HepG2 (cell line): ENCODE measurements around the gene BARX2. TPM values are rescaled to one million over a fixed set of nuclear protein-coding genes. Genes with fewer than 3 reads are reported as not detected.
A peak's percentile ranks its signal among the peaks of the same experiment; 100 is the strongest.

Experiments used
- ARID4A ChIP-seq: sonication (generic); formaldehyde crosslinking; IDR thresholded peaks from 2 replicates; pipeline ENCODE4 v1.5.0; 2020; ENCODE audit warnings: mild to moderate bottlenecking, missing genetic modification reagents, borderline replicate concordance
- CEBPZ ChIP-seq: IDR thresholded peaks from 2 replicates; pipeline ENCODE4 v1.6.1; 2012; ENCODE audit warnings: low read length, improper control_type of control experiment
- FOXA3 ChIP-seq: IDR thresholded peaks from 2 replicates; pipeline ENCODE4 v1.6.1; 2016; ENCODE audit warnings: missing genetic modification reagents, missing compliant biosample characterization
- HNF4G ChIP-seq, 2 experiments: sonication (generic) in 1 of 2; formaldehyde crosslinking in 1 of 2; IDR thresholded peaks; 2 replicates each; pipeline versions ENCODE4 v1.4.0 to v1.6.1; 2011 to 2020; ENCODE audit warnings: borderline replicate concordance in 2 of 2, low read depth in 2 of 2, mild to moderate bottlenecking in 2 of 2, low read length in 1 of 2, missing genetic modification reagents in 1 of 2, moderate library complexity in 1 of 2
- IKZF5 ChIP-seq: IDR thresholded peaks from 2 replicates; pipeline ENCODE4 v1.6.1; 2018; ENCODE audit warnings: missing genetic modification reagents, mild to moderate bottlenecking, missing compliant biosample characterization
- JUND ChIP-seq: sonication (generic); formaldehyde crosslinking; IDR thresholded peaks from 2 replicates; pipeline ENCODE4 v1.8.0; 2022; ENCODE audit warnings: mild to moderate bottlenecking, missing genetic modification reagents
- LCORL ChIP-seq, 2 experiments: fragments of 450-650 bp in 1 of 2; sonication (generic) in 1 of 2; formaldehyde crosslinking in 1 of 2; IDR thresholded peaks; 2 replicates each; pipeline versions ENCODE4 v1.5.0 to v1.6.1; 2017 to 2020; ENCODE audit warnings: antibody characterized with exemption in 1 of 2, missing genetic modification reagents in 1 of 2
- MEIS2 ChIP-seq: sonication (generic); formaldehyde crosslinking; IDR thresholded peaks from 2 replicates; pipeline ENCODE4 v1.9.0; 2021; ENCODE audit warnings: mild to moderate bottlenecking, missing genetic modification reagents
- MIER2 ChIP-seq: IDR thresholded peaks from 2 replicates; pipeline ENCODE4 v1.6.1; 2016; ENCODE audit warnings: missing biosample characterization, missing genetic modification reagents
- MZF1 ChIP-seq: sonication (generic); formaldehyde crosslinking; IDR thresholded peaks from 2 replicates; pipeline ENCODE4 v1.8.1; 2023; ENCODE audit warnings: mild to moderate bottlenecking, missing genetic modification reagents, borderline replicate concordance
- SIX1 ChIP-seq: sonication (generic); formaldehyde crosslinking; IDR thresholded peaks from 2 replicates; pipeline ENCODE4 v1.4.0; 2020; ENCODE audit warnings: missing genetic modification reagents, borderline replicate concordance
- SP1 ChIP-seq, 2 experiments: fragments of 450-650 bp in 1 of 2; sonication (generic) in 1 of 2; formaldehyde crosslinking in 1 of 2; IDR thresholded peaks; 2 replicates each; pipeline versions ENCODE4 v1.4.0 to v1.6.1; 2016 to 2020; ENCODE audit warnings: missing genetic modification reagents in 1 of 2
- SP4 ChIP-seq: sonication (generic); formaldehyde crosslinking; IDR thresholded peaks from 2 replicates; pipeline ENCODE4 v1.8.1; 2023; ENCODE audit warnings: mild to moderate bottlenecking, missing genetic modification reagents
- STAT5B ChIP-seq: sonication (generic); formaldehyde crosslinking; IDR thresholded peaks from 2 replicates; pipeline ENCODE4 v1.4.0; 2020; ENCODE audit warnings: missing genetic modification reagents
- ZBTB25 ChIP-seq: IDR thresholded peaks from 2 replicates; pipeline ENCODE4 v1.6.1; 2018; ENCODE audit warnings: missing genetic modification reagents
- ZGPAT ChIP-seq: IDR thresholded peaks from 2 replicates; pipeline ENCODE4 v1.6.1; 2016; ENCODE audit warnings: mild to moderate bottlenecking
- ZNF709 ChIP-seq: sonication (generic); formaldehyde crosslinking; IDR thresholded peaks from 2 replicates; pipeline ENCODE4 v1.5.0; 2020; ENCODE audit warnings: mild to moderate bottlenecking, missing genetic modification reagents
- polyA plus RNA-seq, 8 experiments: library from polyadenylated mRNA; depleted of rRNA in 3 of 8; stranded (reverse) in 7 of 8; unstranded in 1 of 8; fragments of >200 nt; fragmentation: Illumina TruSeq in 4 of 8; extraction: Trizol in 4 of 8; gene quantifications; 2 replicates each; pipeline versions ENCODE4 v1.2.1 to v1.2.3, GENCODE V29; 2011 to 2016; ENCODE audit warnings: low read depth in 4 of 8, missing spikeins in 1 of 8, mixed read lengths in 1 of 8; ENCODE audit not compliant: insufficient read depth in 1 of 8
- total RNA-seq, 5 experiments: library from RNA; depleted of rRNA; stranded (reverse); fragments of >200 nt; fragmentation: Illumina TruSeq; extraction: Trizol; gene quantifications; 2 replicates each; pipeline ENCODE4 v1.2.3, GENCODE V29; 2016; ENCODE audit warnings: low read depth in 1 of 5

BARX2 gene
- total and polyA plus RNA-seq, 2 of the 13 experiments (the other 11 are each of a cell fraction or from before 2014, with no cell fraction given) = not detected

GRCh38 chr11:129364143-129364654, 11.4 kb upstream of the BARX2 start (continued):
- TF ChIP-seq IKZF5 (CRISPR knock-in tag) = peak; percentile 69; the same call in 1 of the 2 replicates
- TF ChIP-seq MIER2 (CRISPR knock-in tag) = peak; percentile 64; the same call in 1 of the 2 replicates
- TF ChIP-seq STAT5B (CRISPR knock-in tag) = 0 out of 2 replicates have a peak, but pooled peaks have one; percentile 56
- no peak for TF ChIP-seq LCORL (IDR thresholded peaks at IDR 0.05)
- peak; percentile 61; the same call in 1 of the 2 replicates for TF ChIP-seq LCORL (CRISPR knock-in tag; IDR thresholded peaks at IDR 0.05)
- TF ChIP-seq ARID4A (CRISPR knock-in tag) = no peak
- peak; percentile 57; the same call in 1 of the 2 replicates for TF ChIP-seq ZBTB25 (CRISPR knock-in tag)
- no peak for TF ChIP-seq HNF4G (IDR thresholded peaks at IDR 0.05; ENCODE audit: borderline replicate concordance, low read depth, low read length)
- no peak for TF ChIP-seq HNF4G (CRISPR knock-in tag; IDR thresholded peaks at IDR 0.05; ENCODE audit: borderline replicate concordance, low read depth)
- TF ChIP-seq MZF1 (CRISPR knock-in tag) = no peak
- peak; percentile 57; the same call in 1 of the 2 replicates for TF ChIP-seq SP4 (CRISPR knock-in tag)
- no peak for TF ChIP-seq SP1 (IDR thresholded peaks at IDR 0.05)
- peak; percentile 59 for TF ChIP-seq SP1 (CRISPR knock-in tag; IDR thresholded peaks at IDR 0.05)
- peak; percentile 57 for TF ChIP-seq FOXA3 (CRISPR knock-in tag)
- peak; percentile 58; the same call in 1 of the 2 replicates for TF ChIP-seq ZGPAT (CRISPR knock-in tag)
- no peak for TF ChIP-seq CEBPZ
- peak; percentile 57; the same call in 1 of the 2 replicates for TF ChIP-seq JUND (CRISPR knock-in tag)
- TF ChIP-seq ZNF709 = no peak
- no peak for TF ChIP-seq MEIS2 (CRISPR knock-in tag)
- no peak for TF ChIP-seq SIX1 (CRISPR knock-in tag)
